Activated T-helper 1 cell treated with anti-CD3 and anti-CD28 coated beads, Interleukin-12 subunit alpha, Interleukin-12 subunit beta, Interleukin-2, Interleukin-4 antibody, amounts not matched to agents 30 ng/mL and 10 ng/mL and 1 ng/mL, durations not matched to agents 14 hours and 24 hours and 36 hours (primary cell): ENCODE data around the gene STOM. TPM values are rescaled to one million over a fixed set of nuclear protein-coding genes. Genes with fewer than 3 reads are reported as not detected.

Source experiments
- DNase-seq: peaks from one replicate; pipeline ENCODE4 v3.0.0; 2021; ENCODE audit warnings: low spot score
- H3K27ac Mint-ChIP-seq: one replicate; pipeline ENCODE4 v1.8.0; 2021; ENCODE audit warnings: mild to moderate bottlenecking, mixed read lengths
- H3K27me3 Mint-ChIP-seq: one replicate; pipeline ENCODE4 v1.8.0; 2022; ENCODE audit warnings: mild to moderate bottlenecking, moderate library complexity, mixed read lengths; ENCODE audit not compliant: insufficient read depth
- H3K36me3 Mint-ChIP-seq: one replicate; pipeline ENCODE4 v1.8.0; 2021; ENCODE audit warnings: low read depth, mixed read lengths
- H3K4me1 Mint-ChIP-seq: one replicate; pipeline ENCODE4 v1.8.0; 2021; ENCODE audit warnings: low read depth, mixed read lengths
- H3K4me3 Mint-ChIP-seq: one replicate; pipeline ENCODE4 v1.8.0; 2021; ENCODE audit warnings: mild to moderate bottlenecking, moderate library complexity, mixed read lengths
- H3K9me3 Mint-ChIP-seq: one replicate; pipeline ENCODE4 v1.8.0; 2021; ENCODE audit warnings: mixed read lengths
- intact Hi-C: fragments of 100-400 bp; cut with micrococcal nuclease; formaldehyde crosslinking; loops from one replicate; pipeline ENCODE4 v1.15.1; 2024
- total RNA-seq: library from RNA; stranded (reverse); gene quantifications from 2 replicates; pipeline ENCODE4 v1.2.3, GENCODE V29; 2022

STOM gene
- total RNA-seq, 1 donor from 2014 or later: 51.7 TPM

- DNase-seq: no peak
- Mint-ChIP-seq H3K36me3 (no peaks in the 10 kb centered on the region), H3K4me1 (peaks cover 14% of the 10 kb centered on the region), H3K27me3 (peaks cover 24% of the 10 kb centered on the region), H3K4me3 (no peak overlapping the region), H3K9me3 (no peaks in the 10 kb centered on the region), H3K27ac (no peak overlapping the region)
- intact Hi-C loops: no loop called here
Observed at GRCh38 chr9:121388140-121388905, 18.3 kb upstream of the STOM start.

DNA sequence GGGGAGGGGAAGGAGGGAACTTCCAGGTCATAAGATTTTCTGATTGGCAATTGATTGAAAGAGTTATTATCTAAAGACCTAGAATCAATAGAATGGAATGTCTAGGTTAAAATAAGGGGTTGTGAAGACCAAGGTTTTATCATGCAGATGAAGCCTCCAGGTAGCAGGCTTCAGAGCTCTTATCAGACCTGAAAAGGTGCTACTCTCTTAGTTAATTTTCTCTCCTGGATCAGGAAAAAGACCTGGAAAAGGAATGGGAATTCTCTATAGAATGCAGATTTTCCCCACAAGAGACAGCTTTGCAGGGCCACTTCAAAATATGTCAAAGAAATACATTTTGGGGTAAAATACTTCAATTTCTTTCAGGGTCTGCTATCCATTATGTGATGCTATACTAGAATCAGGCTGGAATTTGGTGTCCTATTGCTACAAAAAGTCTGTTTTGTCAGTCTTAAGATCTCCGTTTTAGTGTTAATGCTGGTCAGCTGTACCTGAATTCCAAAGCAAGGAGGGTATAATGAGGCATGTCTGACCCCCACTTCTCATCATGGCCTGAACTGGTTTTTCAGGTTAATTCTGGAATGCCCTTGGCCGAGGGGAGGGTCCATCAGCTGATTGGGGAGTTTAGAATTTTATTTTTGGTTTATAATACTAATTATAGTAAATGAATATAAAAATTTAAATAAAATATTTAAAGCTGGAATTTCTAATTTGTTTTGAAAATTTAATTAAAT lies 16.6 kb upstream of the STOM start:
- intact Hi-C loops: no loop called here
- Mint-ChIP-seq H3K4me1 (no peaks in the 10 kb centered on the region), H3K36me3 (no peaks in the 10 kb centered on the region), H3K9me3 (no peaks in the 10 kb centered on the region), H3K4me3 (no peak overlapping the region), H3K27ac (no peak overlapping the region), H3K27me3 (peaks cover 24% of the 10 kb centered on the region)
- DNase-seq: no peak

- H3K4me3 Mint-ChIP-seq: no peak overlapping the region
- peaks cover 24% of the 10 kb centered on the region for H3K27me3 Mint-ChIP-seq
- no peaks in the 10 kb centered on the region for H3K36me3 Mint-ChIP-seq
- no peak overlapping the region for H3K27ac Mint-ChIP-seq
- H3K9me3 Mint-ChIP-seq: no peaks in the 10 kb centered on the region
- H3K4me1 Mint-ChIP-seq: no peaks in the 10 kb centered on the region
- DNase-seq: no peak
- intact Hi-C loops: no loop called here
Observed at GRCh38 chr9:121383715-121384114, 13.7 kb upstream of the STOM start.

DNA sequence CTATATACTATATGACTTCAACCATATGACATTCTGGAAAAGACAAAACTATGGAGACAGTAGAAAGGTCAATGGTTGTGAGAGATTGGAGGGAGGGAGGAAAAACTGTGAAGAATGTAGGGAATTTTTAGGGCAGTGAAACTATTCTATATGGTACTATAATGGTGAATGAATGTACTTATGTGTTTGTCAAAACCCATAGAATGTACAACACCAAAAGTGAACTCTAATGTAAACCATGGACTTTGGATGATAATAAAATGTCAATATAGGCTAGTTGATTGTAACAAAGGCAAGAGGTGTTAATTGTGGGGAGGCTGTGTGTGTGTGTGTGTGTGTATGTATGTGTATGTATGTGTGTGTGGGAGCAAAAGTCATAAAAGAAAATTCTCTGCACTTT lies 10.8 kb upstream of the STOM start:
- no peak overlapping the region for H3K27ac Mint-ChIP-seq
- H3K9me3 Mint-ChIP-seq: peaks cover 8% of the 10 kb centered on the region
- DNase-seq: no peak
- intact Hi-C loops: no loop called here
- H3K36me3 Mint-ChIP-seq: peaks cover 5% of the 10 kb centered on the region
- H3K4me1 Mint-ChIP-seq: no peaks in the 10 kb centered on the region
- H3K4me3 Mint-ChIP-seq: no peak overlapping the region
- peaks cover 17% of the 10 kb centered on the region for H3K27me3 Mint-ChIP-seq

DNA sequence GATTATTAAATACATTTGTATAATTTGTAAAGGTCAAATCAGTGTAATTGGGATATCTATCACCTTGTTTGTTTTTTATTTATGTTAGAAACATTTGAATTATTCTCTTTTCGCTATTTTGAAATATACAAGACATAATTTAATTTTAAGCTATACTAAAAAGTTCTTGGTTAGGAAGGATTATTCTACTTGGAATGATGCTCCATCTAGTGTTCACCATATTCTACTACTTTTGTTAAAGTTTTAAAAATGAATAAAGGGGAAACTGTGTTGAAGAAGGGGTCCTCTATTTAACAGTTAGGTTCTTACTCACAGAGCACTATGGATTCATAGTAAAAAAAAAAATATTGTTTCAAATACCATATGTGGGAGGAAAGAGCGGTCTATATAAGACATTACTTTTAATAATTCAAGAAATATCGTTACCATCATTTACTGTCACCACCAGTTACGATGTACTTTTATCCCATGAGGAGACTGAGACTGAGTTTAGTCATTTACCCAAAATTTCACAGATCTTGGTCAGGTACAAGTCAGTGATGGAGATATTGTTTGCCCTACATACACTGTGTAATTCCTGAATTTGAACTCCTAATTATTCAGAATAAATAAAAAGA lies 6.3 kb upstream of the STOM start:
- peaks cover 7% of the 10 kb centered on the region for H3K27me3 Mint-ChIP-seq
- no peak overlapping the region for H3K27ac Mint-ChIP-seq
- H3K36me3 Mint-ChIP-seq: peaks cover 5% of the 10 kb centered on the region
- H3K4me1 Mint-ChIP-seq: peaks cover 21% of the 10 kb centered on the region
- no peak for DNase-seq
- intact Hi-C loops: loop anchor here (1.0 kb wide), 3 partner anchors 24 to 163 kb away; no protein-coding TSS in a partner anchor
- peaks cover 8% of the 10 kb centered on the region for H3K9me3 Mint-ChIP-seq
- H3K4me3 Mint-ChIP-seq: no peak overlapping the region

DNA sequence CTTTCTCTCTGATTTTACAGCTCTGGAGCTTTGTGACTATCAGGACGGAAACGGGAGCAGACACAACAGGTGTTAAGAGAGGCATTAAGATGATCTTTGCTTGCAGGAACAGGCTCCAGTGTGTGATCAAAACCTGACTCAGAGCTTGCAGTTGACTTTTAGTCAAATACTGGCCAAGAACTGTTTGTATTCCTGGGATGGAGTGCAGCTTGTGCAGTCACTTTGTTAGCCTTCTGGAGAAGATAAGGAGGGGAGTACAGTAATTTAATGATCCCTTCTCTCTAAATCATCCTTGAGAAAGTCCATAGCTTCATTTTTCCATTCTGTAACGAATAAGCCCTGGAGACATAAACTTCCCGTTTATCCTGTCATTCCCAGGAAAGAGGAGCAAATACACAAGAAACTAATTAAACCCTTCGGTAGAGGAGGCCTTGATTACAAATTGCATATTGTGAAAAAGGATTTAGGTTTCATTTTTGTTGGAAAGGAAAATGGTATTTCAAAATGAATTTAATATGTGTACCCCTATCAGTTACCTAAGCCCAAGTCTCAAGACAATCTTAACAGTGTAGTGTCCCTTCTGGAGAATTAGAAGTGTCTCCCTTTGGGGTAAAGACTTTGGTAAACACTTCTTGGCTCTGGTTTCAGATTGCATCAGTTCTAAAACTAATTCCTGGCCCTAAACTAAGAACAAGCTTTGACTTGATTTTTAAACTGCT lies 3.1 kb upstream of the STOM start:
- H3K27ac Mint-ChIP-seq: no peak overlapping the region
- no peak overlapping the region for H3K4me3 Mint-ChIP-seq
- peaks cover 8% of the 10 kb centered on the region for H3K36me3 Mint-ChIP-seq
- peaks cover 3% of the 10 kb centered on the region for H3K27me3 Mint-ChIP-seq
- intact Hi-C loops: loop anchor here (5.0 kb wide), 1 partner anchor 661 kb away; the partner anchor contains the start of gene MEGF9
- H3K4me1 Mint-ChIP-seq: peaks cover 44% of the 10 kb centered on the region
- H3K9me3 Mint-ChIP-seq: peaks cover 5% of the 10 kb centered on the region
- DNase-seq: no peak

- no peak overlapping the region for H3K4me3 Mint-ChIP-seq
- intact Hi-C loops: loop anchor here (5.0 kb wide), 1 partner anchor 660 kb away; the partner anchor contains the start of gene MEGF9
- peaks cover 9% of the 10 kb centered on the region for H3K36me3 Mint-ChIP-seq
- no peaks in the 10 kb centered on the region for H3K9me3 Mint-ChIP-seq
- no peak for DNase-seq
- peaks cover 51% of the 10 kb centered on the region for H3K4me1 Mint-ChIP-seq
- no peak overlapping the region for H3K27ac Mint-ChIP-seq
- peaks cover 3% of the 10 kb centered on the region for H3K27me3 Mint-ChIP-seq
Observed at GRCh38 chr9:121372239-121373010, 2.4 kb upstream of the STOM start.

GRCh38 chr9:121371495-121372061 lies 1.5 kb upstream of the STOM start:
- H3K36me3 Mint-ChIP-seq: peaks cover 14% of the 10 kb centered on the region
- H3K4me3 Mint-ChIP-seq: peak overlapping the region; percentile 75
- DNase-seq: no peak
- peaks cover 3% of the 10 kb centered on the region for H3K27me3 Mint-ChIP-seq
- intact Hi-C loops: loop anchor here (2.0 to 5.0 kb wide), 2 partner anchors 251 to 659 kb away; partner anchors contain the start of gene MEGF9
- no peaks in the 10 kb centered on the region for H3K9me3 Mint-ChIP-seq
- peak overlapping the region; percentile 48 for H3K27ac Mint-ChIP-seq
- H3K4me1 Mint-ChIP-seq: peaks cover 59% of the 10 kb centered on the region

GRCh38 chr9:121368745-121369144 lies 1.3 kb downstream of the STOM start:
- no peak for DNase-seq
- Mint-ChIP-seq H3K27ac (peak overlapping the region; percentile 96), H3K4me3 (peak overlapping the region; percentile 87), H3K36me3 (peaks cover 21% of the 10 kb centered on the region), H3K9me3 (no peaks in the 10 kb centered on the region), H3K4me1 (peaks cover 85% of the 10 kb centered on the region), H3K27me3 (no peaks in the 10 kb centered on the region)
- intact Hi-C loops: no loop called here

GRCh38 chr9:121368138-121368522 lies 1.9 kb downstream of the STOM start:
- no peaks in the 10 kb centered on the region for H3K9me3 Mint-ChIP-seq
- H3K27me3 Mint-ChIP-seq: no peaks in the 10 kb centered on the region
- DNase-seq: no peak
- intact Hi-C loops: no loop called here
- H3K4me3 Mint-ChIP-seq: peak overlapping the region; percentile 87
- H3K4me1 Mint-ChIP-seq: peaks cover 82% of the 10 kb centered on the region
- no peak overlapping the region for H3K27ac Mint-ChIP-seq
- H3K36me3 Mint-ChIP-seq: peaks cover 22% of the 10 kb centered on the region

DNA sequence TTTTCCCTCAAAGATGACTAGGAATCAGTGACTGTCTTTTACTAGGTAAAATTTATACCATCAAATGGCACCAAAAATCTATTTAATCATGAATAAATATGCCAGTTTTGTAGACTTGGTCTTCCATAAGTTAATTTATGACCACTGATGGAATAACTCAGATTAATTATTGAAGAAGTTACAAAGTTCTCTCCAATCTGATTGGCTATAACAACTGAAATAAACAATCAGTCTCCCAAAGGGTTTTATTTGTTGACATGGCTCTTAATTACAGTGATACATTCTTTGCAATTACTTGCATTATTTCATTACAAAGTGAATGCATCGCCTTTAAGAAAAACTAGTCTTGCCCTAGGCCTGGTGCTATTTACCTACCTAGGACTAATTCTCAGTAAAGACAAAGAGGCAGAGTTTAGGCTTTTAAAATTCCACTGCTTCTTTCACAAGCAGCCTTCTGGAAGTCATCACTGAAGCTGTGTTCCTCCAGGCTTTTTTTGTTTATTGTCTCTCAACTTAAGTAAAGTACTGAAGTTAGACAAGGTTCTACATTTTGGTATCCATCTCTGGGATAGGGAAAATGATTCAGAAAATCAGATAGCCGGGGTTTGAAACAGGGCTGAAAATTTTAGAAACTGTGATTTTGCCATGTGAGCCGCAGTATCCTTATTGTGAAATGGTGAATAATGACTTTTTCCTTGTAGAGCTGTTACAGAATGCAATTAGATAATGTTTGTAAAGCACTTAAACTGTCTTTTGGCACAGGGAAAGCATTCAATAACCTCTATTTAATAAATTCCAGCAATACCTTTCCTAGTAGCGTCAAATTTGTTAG lies 2.5 kb downstream of the STOM start:
- no peaks in the 10 kb centered on the region for H3K27me3 Mint-ChIP-seq
- no peaks in the 10 kb centered on the region for H3K9me3 Mint-ChIP-seq
- DNase-seq: no peak
- H3K4me1 Mint-ChIP-seq: peaks cover 80% of the 10 kb centered on the region
- intact Hi-C loops: no loop called here
- H3K4me3 Mint-ChIP-seq: peak overlapping the region; percentile 87
- H3K36me3 Mint-ChIP-seq: peaks cover 23% of the 10 kb centered on the region
- no peak overlapping the region for H3K27ac Mint-ChIP-seq
